Smooth muscle cell (in vitro differentiated cells): ENCODE measurements around the gene PYY. TPM values are rescaled to one million over a fixed set of nuclear protein-coding genes. Genes with fewer than 3 reads are reported as not detected.
A peak's percentile ranks its signal among the peaks of the same experiment; 100 is the strongest.
"Not testable (repeated sequence)": the region's sequence is repeated elsewhere in the genome, so short reads cannot be mapped to it uniquely, and the experiment has no call there.

ENCODE experiments used
- DNase-seq: peaks from one replicate; lab custom pipeline; 2025; ENCODE audit not compliant: unreplicated experiment; lab: John Stamatoyannopoulos, UW
- H2AFZ ChIP-seq: fragments of 200-600 bp; sonication (generic); 2 replicates; pipeline ENCODE4 v1.6.0; 2016; ENCODE audit warnings: antibody characterized with exemption, low read depth, mild to moderate bottlenecking
- H3F3A ChIP-seq: fragments of 200-600 bp; sonication (generic); 2 replicates; pipeline ENCODE4 v1.6.0; 2017; ENCODE audit warnings: antibody characterized with exemption, low read depth
- H3K27ac ChIP-seq: fragments of 200-600 bp; sonication (generic); 2 replicates; pipeline ENCODE4 v1.5.1; 2016; ENCODE audit warnings: low read depth, mild to moderate bottlenecking
- H3K27me3 ChIP-seq: fragments of 200-600 bp; sonication (generic); 2 replicates; pipeline ENCODE4 v1.6.1; 2016; ENCODE audit warnings: low read depth, mild to moderate bottlenecking
- H3K36me3 ChIP-seq: fragments of 200-600 bp; sonication (generic); 2 replicates; pipeline ENCODE4 v1.5.1; 2016; ENCODE audit warnings: low read depth
- H3K4me1 ChIP-seq: fragments of 200-600 bp; sonication (generic); 2 replicates; pipeline ENCODE4 v1.5.1; 2016; ENCODE audit warnings: low read depth
- H3K4me2 ChIP-seq: fragments of 200-600 bp; sonication (generic); 2 replicates; pipeline ENCODE4 v1.6.0; 2016; ENCODE audit warnings: mild to moderate bottlenecking
- H3K4me3 ChIP-seq: fragments of 200-600 bp; sonication (generic); 2 replicates; pipeline ENCODE4 v1.5.1; 2016; ENCODE audit warnings: mild to moderate bottlenecking
- H3K79me2 ChIP-seq: fragments of 200-600 bp; sonication (generic); 2 replicates; pipeline ENCODE4 v1.6.0; 2016; ENCODE audit warnings: low read depth, mild to moderate bottlenecking
- H3K9ac ChIP-seq: fragments of 200-600 bp; sonication (generic); 2 replicates; pipeline ENCODE4 v1.6.0; 2016; ENCODE audit warnings: low read depth
- H3K9me3 ChIP-seq: fragments of 200-600 bp; sonication (generic); replicated peaks from 2 replicates; pipeline ENCODE4 v1.5.1; 2016; ENCODE audit warnings: low read depth
- H4K20me1 ChIP-seq: fragments of 200-600 bp; sonication (generic); 2 replicates; pipeline ENCODE4 v1.6.0; 2016; ENCODE audit warnings: low read depth
- CTCF ChIP-seq: fragments of 200-600 bp; sonication (generic); IDR thresholded peaks from 2 replicates; pipeline ENCODE4 v1.5.1; 2017; ENCODE audit warnings: borderline replicate concordance, mild to moderate bottlenecking, antibody characterized with exemption; ENCODE audit not compliant: insufficient read depth, poor library complexity, severe bottlenecking
- WGBS: methylation state at CpG from one replicate; pipeline ENCODE4 v1.1.7; 2016; ENCODE audit warnings: low lambda C conversion rate; 5-methylcytosine and 5-hydroxymethylcytosine counted together
- polyA plus RNA-seq: library from polyadenylated mRNA; unstranded; fragments of >200 nt; fragmentation: Nextera tagmentation; extraction: Ambion mirVana; gene quantifications from 2 replicates; pipeline ENCODE4 v1.2.1, GENCODE V29; 2016
- total RNA-seq: library from RNA; depleted of rRNA; stranded (reverse); fragments of >200 nt; gene quantifications from 2 replicates; pipeline ENCODE4 v1.2.3, GENCODE V29; 2014

The PYY gene
- total and polyA plus RNA-seq, 2 experiments from 2014 or later = not detected

GRCh38 chr17:43931062-43931571 lies 22.6 kb downstream of the PYY start:
- Histone ChIP-seq H4K20me1 (no peaks in the 10 kb centered on the region), H3K4me3 (no peak overlapping the region), H3K4me2 (no peak overlapping the region), H3K27ac (no peak overlapping the region), H3K9ac (no peak overlapping the region), H3K79me2 (no peaks in the 10 kb centered on the region), H3K36me3 (no peaks in the 10 kb centered on the region), H3K9me3 (no peaks in the 10 kb centered on the region), H2AFZ (no peak overlapping the region), H3K4me1 (no peaks in the 10 kb centered on the region), H3F3A (no peaks in the 10 kb centered on the region), H3K27me3 (peaks cover 38% of the 10 kb centered on the region)
- TF ChIP-seq CTCF = no peak
- no peak for DNase-seq
- 87% methylated on average over 5 of the region's 5 CpGs for WGBS

GRCh38 chr17:43928609-43929008 lies 25.1 kb downstream of the PYY start:
- WGBS = 83% methylated on average over 1 of the region's 1 CpG
- H3K9me3 ChIP-seq = no peaks in the 10 kb centered on the region

GRCh38 chr17:43927929-43928328 lies 25.8 kb downstream of the PYY start:
- DNase-seq, H3K79me2 ChIP-seq, H2AFZ ChIP-seq, H3K9ac ChIP-seq, H3K4me3 ChIP-seq, H4K20me1 ChIP-seq, H3K9me3 ChIP-seq, H3K36me3 ChIP-seq, H3K27ac ChIP-seq, H3K4me1 ChIP-seq, H3F3A ChIP-seq: not testable (repeated sequence)
- Histone ChIP-seq H3K27me3 (peaks cover 67% of the 10 kb centered on the region), H3K4me2 (peak overlapping the region; percentile 84)
- WGBS = 22% methylated on average over 5 of the region's 5 CpGs

More at GRCh38 chr17:43928609-43929008, 25.1 kb downstream of the PYY start:
- H3F3A ChIP-seq = no peaks in the 10 kb centered on the region
- H3K79me2 ChIP-seq = no peaks in the 10 kb centered on the region
- no peaks in the 10 kb centered on the region for H4K20me1 ChIP-seq
- H3K36me3 ChIP-seq = no peaks in the 10 kb centered on the region
- no peak overlapping the region for H3K4me3 ChIP-seq
- H3K27ac ChIP-seq = no peak overlapping the region
- H3K27me3 ChIP-seq = peaks cover 60% of the 10 kb centered on the region
- no peaks in the 10 kb centered on the region for H3K4me1 ChIP-seq
- no peak overlapping the region for H3K4me2 ChIP-seq
- H3K9ac ChIP-seq = no peak overlapping the region
- no peak overlapping the region for H2AFZ ChIP-seq
- no peak for DNase-seq
- no peak for TF ChIP-seq CTCF

- H3K79me2 ChIP-seq = no peaks in the 10 kb centered on the region
- no peaks in the 10 kb centered on the region for H3K4me1 ChIP-seq
- peak overlapping the region; percentile 35 for H3K4me3 ChIP-seq
- no peaks in the 10 kb centered on the region for H3K36me3 ChIP-seq
- H3K9ac ChIP-seq = no peak overlapping the region
- H3K27me3 ChIP-seq = peaks cover 68% of the 10 kb centered on the region
- TF ChIP-seq CTCF = no peak
- H4K20me1 ChIP-seq = no peaks in the 10 kb centered on the region
- 23% methylated on average over 31 of the region's 42 CpGs for WGBS
- H3K9me3 ChIP-seq = no peaks in the 10 kb centered on the region
- peak overlapping the region; percentile 84 for H3K4me2 ChIP-seq
- H3F3A ChIP-seq = no peaks in the 10 kb centered on the region
- DNase-seq = no peak
- H2AFZ ChIP-seq = no peak overlapping the region
- no peak overlapping the region for H3K27ac ChIP-seq
Measured at GRCh38 chr17:43927060-43927864, 26.5 kb downstream of the PYY start.
